Measurements from ENCODE around the gene ANO2. TPM values are rescaled to one million over a fixed set of nuclear protein-coding genes. Genes with fewer than 3 reads are reported as not detected.

ANO2 gene
- total RNA-seq, 6 experiments from 2014 or later: 0.15 to 0.51 (median 0.25) TPM; not detected in 3

DNA sequence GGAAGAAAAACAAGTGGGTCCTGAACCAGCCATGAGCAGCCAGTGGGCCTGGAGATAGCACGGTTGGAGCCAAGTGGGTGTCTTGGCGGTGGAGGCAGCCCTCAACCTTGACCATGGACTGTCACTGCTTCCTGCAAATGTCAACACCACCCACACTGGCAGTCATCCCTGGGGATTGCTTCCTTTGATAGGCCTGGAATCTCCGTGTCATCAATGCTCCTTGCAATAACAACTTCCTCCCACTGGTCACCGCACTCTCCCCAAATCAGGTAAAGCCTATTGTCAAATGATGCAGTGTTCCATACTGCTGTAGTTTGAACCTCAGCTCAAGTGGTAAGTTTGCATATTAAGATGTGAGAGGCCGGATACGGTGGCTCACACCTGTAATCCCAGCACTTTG is 384.0 kb downstream of the ANO2 start:
- peaks cover 6% of the 10 kb centered on the region for H3K27me3 Mint-ChIP-seq (ENCODE audit: insufficient read depth)
- no peaks in the 10 kb centered on the region for H3K36me3 Mint-ChIP-seq (ENCODE audit: low read depth)
- H3K27ac Mint-ChIP-seq: no peak overlapping the region
- DNase-seq: no peak
- TF ChIP-seq, protein P1, sequence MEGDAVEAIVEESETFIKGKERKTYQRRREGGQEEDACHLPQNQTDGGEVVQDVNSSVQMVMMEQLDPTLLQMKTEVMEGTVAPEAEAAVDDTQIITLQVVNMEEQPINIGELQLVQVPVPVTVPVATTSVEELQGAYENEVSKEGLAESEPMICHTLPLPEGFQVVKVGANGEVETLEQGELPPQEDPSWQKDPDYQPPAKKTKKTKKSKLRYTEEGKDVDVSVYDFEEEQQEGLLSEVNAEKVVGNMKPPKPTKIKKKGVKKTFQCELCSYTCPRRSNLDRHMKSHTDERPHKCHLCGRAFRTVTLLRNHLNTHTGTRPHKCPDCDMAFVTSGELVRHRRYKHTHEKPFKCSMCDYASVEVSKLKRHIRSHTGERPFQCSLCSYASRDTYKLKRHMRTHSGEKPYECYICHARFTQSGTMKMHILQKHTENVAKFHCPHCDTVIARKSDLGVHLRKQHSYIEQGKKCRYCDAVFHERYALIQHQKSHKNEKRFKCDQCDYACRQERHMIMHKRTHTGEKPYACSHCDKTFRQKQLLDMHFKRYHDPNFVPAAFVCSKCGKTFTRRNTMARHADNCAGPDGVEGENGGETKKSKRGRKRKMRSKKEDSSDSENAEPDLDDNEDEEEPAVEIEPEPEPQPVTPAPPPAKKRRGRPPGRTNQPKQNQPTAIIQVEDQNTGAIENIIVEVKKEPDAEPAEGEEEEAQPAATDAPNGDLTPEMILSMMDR (IDR thresholded peaks at IDR 0.05): no peak
- no peaks in the 10 kb centered on the region; the same call in 1 of the 2 replicates for H3K9me3 Mint-ChIP-seq
- no peak overlapping the region for H3K4me3 Mint-ChIP-seq
- peaks cover 30% of the 10 kb centered on the region for H3K4me1 Mint-ChIP-seq (ENCODE audit: low read depth)

DNA sequence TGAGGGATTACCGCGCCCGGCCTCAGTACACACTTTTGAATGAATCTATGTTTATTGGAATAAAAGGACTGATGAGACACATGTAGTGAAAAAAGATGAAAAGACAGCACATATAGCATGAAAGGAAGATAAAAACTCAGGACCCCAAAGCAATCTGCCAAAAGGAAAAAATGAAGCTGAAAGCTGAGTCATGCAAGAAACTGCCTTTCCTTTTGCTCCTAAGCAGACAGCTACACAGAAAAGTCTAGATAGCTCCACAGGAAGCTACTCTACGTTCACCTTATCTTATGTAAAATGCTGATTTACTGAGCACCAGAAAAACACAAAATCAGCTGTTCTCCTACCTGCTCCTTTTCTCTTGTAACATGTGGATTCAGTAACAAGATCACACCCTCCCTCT is 384.8 kb downstream of the ANO2 start:
- H3K27ac Mint-ChIP-seq: no peak overlapping the region
- H3K9me3 Mint-ChIP-seq: no peaks in the 10 kb centered on the region; the same call in 1 of the 2 replicates
- TF ChIP-seq, protein P1 (IDR thresholded peaks at IDR 0.05): no peak
- no peak overlapping the region for H3K4me3 Mint-ChIP-seq
- H3K27me3 Mint-ChIP-seq (ENCODE audit: insufficient read depth): peaks cover 6% of the 10 kb centered on the region
- no peaks in the 10 kb centered on the region for H3K36me3 Mint-ChIP-seq (ENCODE audit: low read depth)
- peaks cover 24% of the 10 kb centered on the region for H3K4me1 Mint-ChIP-seq (ENCODE audit: low read depth)
- DNase-seq: no peak

DNA sequence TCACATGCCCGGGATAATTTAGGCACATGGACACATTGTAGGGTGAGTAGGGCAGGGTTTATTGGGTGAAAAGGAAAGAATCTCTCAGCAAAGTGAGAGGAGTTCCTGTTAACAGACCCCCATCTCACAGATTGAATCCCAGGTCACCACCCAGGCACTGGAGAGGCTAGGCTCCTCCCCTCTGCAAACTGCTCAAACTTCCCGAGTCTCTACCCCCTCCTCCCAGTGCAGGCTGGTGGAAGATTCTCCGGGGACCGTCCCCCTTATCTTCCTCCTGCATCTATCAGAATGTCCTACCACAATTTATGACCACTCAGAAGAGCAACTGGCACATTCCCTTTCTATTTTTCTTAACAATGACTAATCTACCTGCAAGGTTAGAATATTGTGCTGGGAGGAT is 387.2 kb downstream of the ANO2 start:
- Mint-ChIP-seq H3K36me3 (ENCODE audit: low read depth) (no peaks in the 10 kb centered on the region), H3K27me3 (ENCODE audit: insufficient read depth) (peaks cover 3% of the 10 kb centered on the region), H3K4me3 (no peak overlapping the region), H3K4me1 (ENCODE audit: low read depth) (peaks cover 33% of the 10 kb centered on the region), H3K9me3 (no peaks in the 10 kb centered on the region), H3K27ac (no peak overlapping the region)
- TF ChIP-seq, protein P1 (IDR thresholded peaks at IDR 0.05): no peak
- DNase-seq: no peak

DNA sequence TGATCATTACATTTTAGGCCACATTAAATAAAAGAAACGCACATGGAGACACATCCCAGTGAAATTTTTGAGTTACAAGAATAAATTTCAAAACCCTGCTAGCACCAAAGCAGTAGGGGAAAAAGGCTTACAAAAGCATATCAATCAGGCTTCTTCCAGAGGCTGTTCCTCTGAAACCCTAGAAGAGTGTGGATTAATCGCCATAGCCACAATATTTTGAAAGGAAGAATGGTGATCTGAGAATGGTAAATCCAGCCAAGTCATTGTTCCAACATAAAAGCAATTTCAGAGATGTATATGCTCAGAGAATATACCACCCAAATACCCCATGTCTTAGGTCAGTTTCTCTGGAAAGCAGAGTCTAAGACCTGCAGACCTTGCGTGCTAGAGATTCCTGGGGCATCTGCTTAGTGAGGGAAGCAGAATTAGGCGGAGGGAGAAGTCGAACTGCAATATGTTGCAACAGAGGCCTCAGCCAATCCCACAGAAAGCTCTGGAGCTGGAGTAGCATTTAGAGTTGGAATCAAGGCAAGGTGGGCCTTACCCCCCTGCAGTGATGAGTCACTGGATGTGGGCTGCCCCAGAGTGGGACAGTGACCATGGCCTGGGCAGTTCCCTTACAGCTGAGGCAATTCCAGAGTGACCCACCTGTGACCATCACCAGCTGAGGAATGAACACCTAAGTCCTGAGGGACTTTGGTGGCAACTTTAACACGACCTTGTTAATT is 387.9 kb downstream of the ANO2 start:
- TF ChIP-seq, protein P1 (IDR thresholded peaks at IDR 0.05): no peak
- H3K4me1 Mint-ChIP-seq (ENCODE audit: low read depth): peaks cover 32% of the 10 kb centered on the region
- peaks cover 3% of the 10 kb centered on the region for H3K27me3 Mint-ChIP-seq (ENCODE audit: insufficient read depth)
- H3K4me3 Mint-ChIP-seq: no peak overlapping the region
- H3K36me3 Mint-ChIP-seq (ENCODE audit: low read depth): no peaks in the 10 kb centered on the region
- no peak overlapping the region for H3K27ac Mint-ChIP-seq
- H3K9me3 Mint-ChIP-seq: no peaks in the 10 kb centered on the region
- no peak for DNase-seq

DNA sequence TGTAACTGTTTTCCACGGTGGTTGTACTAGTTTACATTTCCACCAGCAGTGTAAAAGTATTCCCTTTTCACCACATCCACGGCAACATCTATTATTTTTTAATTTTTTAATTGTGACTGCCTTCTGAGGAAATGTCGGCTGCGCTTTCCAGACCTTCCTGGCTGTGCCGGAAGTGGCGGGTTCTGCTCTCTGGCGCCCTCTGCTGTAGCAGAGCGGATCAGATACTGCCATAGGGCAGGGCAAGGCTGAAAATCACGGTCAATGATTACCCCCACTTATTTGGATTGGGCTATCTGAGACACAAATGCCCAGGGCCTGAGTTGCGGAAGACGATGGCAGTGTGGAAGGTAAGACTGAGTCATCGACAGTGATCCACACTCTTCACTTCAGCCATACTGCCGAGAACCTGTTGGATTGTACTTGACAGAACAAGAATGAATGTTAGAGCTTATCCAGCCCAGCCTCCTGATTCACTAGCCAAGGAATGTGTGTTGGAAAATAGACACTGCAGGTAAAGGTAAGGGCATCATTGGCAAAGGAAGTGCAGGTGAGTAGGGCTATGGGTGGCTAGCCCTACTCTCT is 388.9 kb downstream of the ANO2 start:
- H3K4me1 Mint-ChIP-seq (ENCODE audit: low read depth): peaks cover 32% of the 10 kb centered on the region
- H3K27me3 Mint-ChIP-seq (ENCODE audit: insufficient read depth): peaks cover 12% of the 10 kb centered on the region
- no peak for DNase-seq
- H3K36me3 Mint-ChIP-seq (ENCODE audit: low read depth): no peaks in the 10 kb centered on the region
- H3K9me3 Mint-ChIP-seq: no peaks in the 10 kb centered on the region
- TF ChIP-seq, protein P1 (IDR thresholded peaks at IDR 0.05): peak; percentile 74
- H3K27ac Mint-ChIP-seq: no peak overlapping the region
- no peak overlapping the region for H3K4me3 Mint-ChIP-seq

Data from HFFc6 (cell line).